ENCODE measurements around the gene CARHSP1. TPM values are rescaled to one million over a fixed set of nuclear protein-coding genes. Genes with fewer than 3 reads are reported as not detected.

The CARHSP1 gene
- total and polyA plus RNA-seq, 9 of the 15 experiments (the other 6 are each of a cell fraction or from before 2014, with no cell fraction given) = 5.8 to 114 (median 41.1) TPM

DNA sequence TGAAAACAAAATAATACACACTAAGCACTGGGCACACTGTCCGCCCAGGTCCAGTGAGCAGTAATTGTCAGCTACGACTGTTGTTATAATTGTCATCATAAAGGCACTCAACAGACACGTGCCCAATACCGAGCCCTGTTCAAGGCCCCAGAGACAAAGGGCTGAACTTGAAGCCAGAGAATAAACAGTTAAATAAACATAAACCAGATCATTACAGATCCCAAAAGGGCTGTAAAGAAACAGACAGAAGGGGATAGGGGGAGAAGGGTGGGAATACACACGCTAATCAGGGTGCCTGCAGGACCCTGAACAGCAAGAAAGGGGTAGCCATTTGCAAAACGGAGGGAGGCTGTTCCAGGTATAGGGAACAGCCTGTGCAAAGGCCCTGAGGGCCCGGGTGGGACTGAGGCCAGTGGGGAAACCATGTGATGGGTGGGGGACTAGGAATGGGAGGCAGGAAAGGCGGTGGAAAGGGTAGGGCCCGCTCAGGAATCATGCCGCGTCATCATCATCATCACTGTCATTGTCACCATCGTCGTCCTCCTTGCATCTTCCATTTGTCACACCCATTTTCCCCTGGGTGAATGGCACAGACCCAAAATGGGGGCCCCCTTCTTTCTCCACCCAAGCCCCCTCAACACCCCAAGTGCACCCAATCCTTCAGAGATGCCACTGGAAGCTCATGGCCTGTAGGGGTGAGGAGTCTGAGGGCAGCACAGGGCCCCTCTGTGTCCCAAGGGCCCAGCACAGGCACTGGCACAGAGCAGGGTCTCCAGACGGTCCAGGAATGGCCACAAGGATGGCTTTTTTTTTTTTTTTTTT, 6.3 kb downstream of the CARHSP1 start (continued):
- TF ChIP-seq NFE2 (IDR thresholded peaks at IDR 0.05; ENCODE audit: low read depth) (peak; percentile 48; the same call in 1 of the 2 replicates), FOSL1 (tag; conservative IDR thresholded peaks at IDR 0.05) (no peak), ZNF589 (CRISPR knock-in tag; IDR thresholded peaks at IDR 0.05; ENCODE audit: low read depth) (no peak), ZBTB7A (IDR thresholded peaks at IDR 0.05; ENCODE audit: borderline replicate concordance, control insufficient read depth, low read depth, low read length) (0 out of 2 replicates have a peak, but pooled peaks have one; percentile 9), POLR2A (conservative IDR thresholded peaks at IDR 0.05) (0 out of 2 replicates have a peak, but pooled peaks have one; percentile 36), GABPB1 (CRISPR knock-in tag; IDR thresholded peaks at IDR 0.05) (no peak), C11orf30 (IDR thresholded peaks at IDR 0.05; ENCODE audit: low read depth) (peak; percentile 65)

DNA sequence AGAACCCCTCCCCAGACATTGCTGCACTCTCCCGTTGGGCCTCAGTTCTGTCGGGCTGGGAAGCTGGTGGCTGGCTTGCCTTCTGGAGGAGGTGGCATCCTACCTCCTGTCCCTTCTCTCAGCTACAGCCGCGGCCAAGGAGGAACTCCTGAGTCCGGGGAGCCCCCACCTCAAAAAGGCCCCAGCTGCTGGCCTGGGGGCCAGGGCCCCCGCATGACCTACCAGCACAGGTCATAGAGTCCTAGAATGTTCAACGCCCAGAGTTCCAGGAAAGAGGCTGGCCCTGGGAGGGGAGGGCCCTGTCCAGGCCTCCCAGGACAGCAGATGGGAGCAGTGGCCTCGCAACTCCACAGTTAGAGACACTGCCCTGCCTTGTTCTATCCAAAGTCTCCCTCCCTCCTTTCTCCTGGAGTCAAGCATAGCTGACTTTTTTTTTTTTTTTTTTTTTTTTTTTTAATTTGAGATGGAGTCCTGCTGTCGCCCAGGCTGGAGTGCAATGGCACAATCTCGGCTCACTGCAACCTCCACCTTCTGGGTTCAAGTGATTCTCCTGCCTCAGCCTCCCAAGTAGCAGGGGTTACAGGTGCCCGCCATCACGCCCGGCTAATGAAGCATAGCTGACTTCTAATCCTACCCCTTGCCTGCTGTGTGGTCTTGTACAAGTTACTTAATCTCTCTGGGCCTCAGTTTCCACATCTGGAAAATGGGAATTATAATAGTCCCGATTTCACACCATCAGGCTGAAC, 7.1 kb downstream of the CARHSP1 start:
- FAIRE-seq = no peak
- BruUV-seq (replicated peaks) = no TSS peak
- Histone ChIP-seq H3K79me2 (ENCODE audit: control insufficient read depth, insufficient read depth, low read length) (peaks cover 73% of the 10 kb centered on the region), H2AFZ (ENCODE audit: low read depth, low read length) (no peak overlapping the region), H3K27ac (ENCODE audit: extremely low read depth, low read depth, low read length) (no peak overlapping the region), H3K36me3 (ENCODE audit: control insufficient read depth, insufficient read depth, low read length) (peaks cover 38% of the 10 kb centered on the region; the same call in 1 of the 3 replicates), H3K4me2 (ENCODE audit: insufficient read depth, low read length) (no peak overlapping the region; the same call in 1 of the 2 replicates), H3K9ac (ENCODE audit: insufficient read depth in 1 of 2, low read depth in 2 of 2, low read length in 2 of 2) (peak overlapping the region in 1 of 2 experiments; percentile 45; a peak in 2 of 4 replicates), H3K9me3 (replicated peaks; ENCODE audit: control insufficient read depth, insufficient read depth, low read depth, low read length) (no peaks in the 10 kb centered on the region), H4K20me1 (replicated peaks; ENCODE audit: control insufficient read depth, insufficient read depth, low read length) (peaks cover 43% of the 10 kb centered on the region), H3K4me3 (no peak overlapping the region), H3K27me3 (ENCODE audit: control insufficient read depth in 2 of 2, insufficient read depth in 2 of 2, low read length in 2 of 2) (no peaks in the 10 kb centered on the region), H3K9me1 (ENCODE audit: control insufficient read depth, insufficient read depth, low read length) (peaks cover 19% of the 10 kb centered on the region), H3K4me1 (replicated peaks in 1 of 2; ENCODE audit: control insufficient read depth in 2 of 2, insufficient read depth in 2 of 2, low read length in 2 of 2) (peaks cover 37 to 64% of the 10 kb centered on the region in 2 experiments)
- in situ Hi-C loops (cut with MboI) (no loop called here), intact Hi-C loops (cut with micrococcal nuclease) (no loop called here)
- ATAC-seq = peak; percentile 33
- ChIA-PET CTCF (ENCODE audit: low intra/inter-chr PET ratio) (no interaction called here), POLR2A (interaction anchor here (0.7 to 2.4 kb wide), 4 partner anchors 9 to 119 kb away, joined by 3 to 5 read pairs (median 3); no protein-coding TSS in a partner anchor)
- WGBS (ENCODE audit: insufficient coverage, low coverage, missing lambda C conversion rate) = 58% methylated on average over 13 of the region's 14 CpGs
- peak in 2 of 4 experiments; percentile 52 to 63 for DNase-seq (ENCODE audit: extremely low read depth in 1 of 4, low spot score in 3 of 4)
- TF ChIP-seq TCF7L2 (IDR thresholded peaks at IDR 0.05; ENCODE audit: low read depth, low read length) (no peak), ASH1L (IDR thresholded peaks at IDR 0.05; ENCODE audit: borderline replicate concordance, low read depth, partially characterized antibody) (no peak), NR2F6 (CRISPR knock-in tag; IDR thresholded peaks at IDR 0.05) (no peak), DDX20 (tag; IDR thresholded peaks at IDR 0.05; ENCODE audit: low read depth) (no peak)
- TF ChIP-seq, protein P1, sequence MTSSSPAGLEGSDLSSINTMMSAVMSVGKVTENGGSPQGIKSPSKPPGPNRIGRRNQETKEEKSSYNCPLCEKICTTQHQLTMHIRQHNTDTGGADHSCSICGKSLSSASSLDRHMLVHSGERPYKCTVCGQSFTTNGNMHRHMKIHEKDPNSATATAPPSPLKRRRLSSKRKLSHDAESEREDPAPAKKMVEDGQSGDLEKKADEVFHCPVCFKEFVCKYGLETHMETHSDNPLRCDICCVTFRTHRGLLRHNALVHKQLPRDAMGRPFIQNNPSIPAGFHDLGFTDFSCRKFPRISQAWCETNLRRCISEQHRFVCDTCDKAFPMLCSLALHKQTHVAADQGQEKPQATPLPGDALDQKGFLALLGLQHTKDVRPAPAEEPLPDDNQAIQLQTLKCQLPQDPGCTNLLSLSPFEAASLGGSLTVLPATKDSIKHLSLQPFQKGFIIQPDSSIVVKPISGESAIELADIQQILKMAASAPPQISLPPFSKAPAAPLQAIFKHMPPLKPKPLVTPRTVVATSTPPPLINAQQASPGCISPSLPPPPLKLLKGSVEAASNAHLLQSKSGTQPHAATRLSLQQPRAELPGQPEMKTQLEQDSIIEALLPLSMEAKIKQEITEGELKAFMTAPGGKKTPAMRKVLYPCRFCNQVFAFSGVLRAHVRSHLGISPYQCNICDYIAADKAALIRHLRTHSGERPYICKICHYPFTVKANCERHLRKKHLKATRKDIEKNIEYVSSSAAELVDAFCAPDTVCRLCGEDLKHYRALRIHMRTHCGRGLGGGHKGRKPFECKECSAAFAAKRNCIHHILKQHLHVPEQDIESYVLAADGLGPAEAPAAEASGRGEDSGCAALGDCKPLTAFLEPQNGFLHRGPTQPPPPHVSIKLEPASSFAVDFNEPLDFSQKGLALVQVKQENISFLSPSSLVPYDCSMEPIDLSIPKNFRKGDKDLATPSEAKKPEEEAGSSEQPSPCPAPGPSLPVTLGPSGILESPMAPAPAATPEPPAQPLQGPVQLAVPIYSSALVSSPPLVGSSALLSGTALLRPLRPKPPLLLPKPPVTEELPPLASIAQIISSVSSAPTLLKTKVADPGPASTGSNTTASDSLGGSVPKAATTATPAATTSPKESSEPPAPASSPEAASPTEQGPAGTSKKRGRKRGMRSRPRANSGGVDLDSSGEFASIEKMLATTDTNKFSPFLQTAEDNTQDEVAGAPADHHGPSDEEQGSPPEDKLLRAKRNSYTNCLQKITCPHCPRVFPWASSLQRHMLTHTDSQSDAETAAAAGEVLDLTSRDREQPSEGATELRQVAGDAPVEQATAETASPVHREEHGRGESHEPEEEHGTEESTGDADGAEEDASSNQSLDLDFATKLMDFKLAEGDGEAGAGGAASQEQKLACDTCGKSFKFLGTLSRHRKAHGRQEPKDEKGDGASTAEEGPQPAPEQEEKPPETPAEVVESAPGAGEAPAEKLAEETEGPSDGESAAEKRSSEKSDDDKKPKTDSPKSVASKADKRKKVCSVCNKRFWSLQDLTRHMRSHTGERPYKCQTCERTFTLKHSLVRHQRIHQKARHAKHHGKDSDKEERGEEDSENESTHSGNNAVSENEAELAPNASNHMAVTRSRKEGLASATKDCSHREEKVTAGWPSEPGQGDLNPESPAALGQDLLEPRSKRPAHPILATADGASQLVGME (CRISPR knock-in tag; IDR thresholded peaks at IDR 0.05) = no peak

All from K562 (cell line).